ENCODE data around the gene GATC. TPM values are rescaled to one million over a fixed set of nuclear protein-coding genes. Genes with fewer than 3 reads are reported as not detected.

GATC gene
- total and polyA plus RNA-seq, 10 of the 15 experiments (the other 5 are each of a cell fraction or from before 2014, with no cell fraction given) = 5.1 to 40.3 (median 22.9) TPM

DNA sequence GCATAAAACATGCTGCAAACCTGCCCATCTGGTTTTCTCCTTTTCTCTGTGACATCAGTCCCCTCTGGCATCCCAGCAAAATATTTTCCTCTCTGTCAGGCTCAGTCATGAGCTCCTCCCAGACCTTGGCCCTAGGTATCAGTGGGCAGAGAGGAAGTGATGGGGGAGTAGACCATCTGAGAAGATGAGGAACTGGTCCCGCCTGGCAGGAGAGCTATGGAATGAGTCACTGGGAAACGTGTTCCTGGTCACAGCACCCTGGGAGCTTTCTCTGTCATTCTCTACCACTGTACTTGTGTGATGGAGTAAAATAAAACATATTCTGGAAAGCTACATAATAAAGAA lies 28.3 kb downstream of the GATC start (continued):
- TF ChIP-seq CTCF (IDR thresholded peaks at IDR 0.05 in 2 of 3, conservative IDR thresholded peaks at IDR 0.05 in 1 of 3; ENCODE audit: control insufficient read depth in 2 of 3, extremely low read depth in 1 of 3, insufficient read depth in 1 of 3, low read depth in 3 of 3, low read length in 3 of 3) (no peak), ZNF622 (IDR thresholded peaks at IDR 0.05) (no peak)

DNA sequence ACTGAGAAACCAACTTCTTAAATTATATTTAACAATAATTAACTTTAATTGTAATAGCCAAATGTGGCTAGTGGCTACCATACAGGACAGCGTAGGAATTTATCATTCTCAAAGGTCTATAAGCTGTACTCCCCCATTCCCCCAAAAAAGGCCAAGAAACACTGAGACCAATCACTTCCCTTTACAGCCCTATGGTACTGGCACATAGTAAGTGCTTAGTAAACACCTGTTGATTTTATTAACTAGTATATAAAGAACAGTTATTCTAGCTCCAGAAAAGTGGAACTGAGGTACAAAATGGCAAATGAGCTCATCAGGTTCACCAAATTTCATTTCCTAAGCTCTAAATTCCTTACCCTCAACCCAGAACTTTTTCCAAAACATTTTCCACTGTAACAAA lies 29.4 kb downstream of the GATC start:
- Histone ChIP-seq H3K4me3 (no peak overlapping the region), H3K9me3 (replicated peaks; ENCODE audit: control insufficient read depth, insufficient read depth, low read length) (no peaks in the 10 kb centered on the region), H3K9ac (ENCODE audit: control insufficient read depth, insufficient read depth, low read length) (no peak overlapping the region), H3K4me2 (ENCODE audit: control insufficient read depth, insufficient read depth) (no peak overlapping the region), H3K27ac (ENCODE audit: control insufficient read depth, insufficient read depth) (no peak overlapping the region), H3K4me1 (ENCODE audit: control insufficient read depth, insufficient read depth, low read length) (peaks cover 4% of the 10 kb centered on the region; the same call in 1 of the 2 replicates), H3K27me3 (replicated peaks in 1 of 2; ENCODE audit: control insufficient read depth in 2 of 2, insufficient read depth in 2 of 2, low read length in 1 of 2) (no peaks in the 10 kb centered on the region), H3K36me3 (ENCODE audit: control insufficient read depth in 2 of 2, insufficient read depth in 2 of 2, low read length in 1 of 2) (no peaks in the 10 kb centered on the region), H3K79me2 (ENCODE audit: control insufficient read depth, insufficient read depth, low read length) (no peaks in the 10 kb centered on the region), H4K20me1 (ENCODE audit: control insufficient read depth, insufficient read depth) (no peaks in the 10 kb centered on the region), H2AFZ (ENCODE audit: control insufficient read depth, low read depth, low read length) (no peak overlapping the region)
- intact Hi-C loops (cut with micrococcal nuclease; ENCODE audit: unreplicated experiment) (no loop called here), in situ Hi-C loops (cut with MboI) (no loop called here)
- POLR2A ChIA-PET = interaction anchor here (0.5 kb wide), 1 partner anchor 65 kb away, joined by 3 read pairs; no protein-coding TSS in a partner anchor
- WGBS (ENCODE audit: insufficient coverage, insufficient replicate concordance, low lambda C conversion rate, missing lambda C conversion rate) = 100% methylated on average over 1 of the region's 1 CpG
- no TSS peak for BruUV-seq (replicated peaks)
- SMC1A ChIA-PET (ENCODE audit: uncharacterized antibody, unreplicated experiment) = interaction anchor here (1.3 to 1.5 kb wide), 2 partner anchors 8 to 19 kb away, joined by 3 to 4 read pairs; no protein-coding TSS in a partner anchor
- RAD21 ChIA-PET (ENCODE audit: unreplicated experiment) = no interaction called here
- ATAC-seq = no peak
- no peak for DNase-seq (ENCODE audit: low read depth, low spot score)
- FAIRE-seq = no peak
- CTCF ChIA-PET = interaction anchor here (0.6 to 2.7 kb wide), 7 partner anchors 9 to 210 kb away, joined by 3 to 7 read pairs (median 4); no protein-coding TSS in a partner anchor
- TF ChIP-seq NFXL1 (IDR thresholded peaks at IDR 0.05; ENCODE audit: borderline replicate concordance) (no peak), TCF7 (IDR thresholded peaks at IDR 0.05; ENCODE audit: borderline replicate concordance) (no peak), HSF1 (IDR thresholded peaks at IDR 0.05; ENCODE audit: low read depth, low read length) (no peak), EED (IDR thresholded peaks at IDR 0.05; ENCODE audit: low read depth) (no peak), MEF2B (IDR thresholded peaks at IDR 0.05; ENCODE audit: partially characterized antibody, poor library complexity, severe bottlenecking) (no peak), ZNF592 (IDR thresholded peaks at IDR 0.05) (no peak), SREBF2 (IDR thresholded peaks at IDR 0.05; ENCODE audit: low read length) (no peak), ZNF24 (IDR thresholded peaks at IDR 0.05) (no peak), IKZF2 (IDR thresholded peaks at IDR 0.05) (no peak)
- TF ChIP-seq, protein P1, sequence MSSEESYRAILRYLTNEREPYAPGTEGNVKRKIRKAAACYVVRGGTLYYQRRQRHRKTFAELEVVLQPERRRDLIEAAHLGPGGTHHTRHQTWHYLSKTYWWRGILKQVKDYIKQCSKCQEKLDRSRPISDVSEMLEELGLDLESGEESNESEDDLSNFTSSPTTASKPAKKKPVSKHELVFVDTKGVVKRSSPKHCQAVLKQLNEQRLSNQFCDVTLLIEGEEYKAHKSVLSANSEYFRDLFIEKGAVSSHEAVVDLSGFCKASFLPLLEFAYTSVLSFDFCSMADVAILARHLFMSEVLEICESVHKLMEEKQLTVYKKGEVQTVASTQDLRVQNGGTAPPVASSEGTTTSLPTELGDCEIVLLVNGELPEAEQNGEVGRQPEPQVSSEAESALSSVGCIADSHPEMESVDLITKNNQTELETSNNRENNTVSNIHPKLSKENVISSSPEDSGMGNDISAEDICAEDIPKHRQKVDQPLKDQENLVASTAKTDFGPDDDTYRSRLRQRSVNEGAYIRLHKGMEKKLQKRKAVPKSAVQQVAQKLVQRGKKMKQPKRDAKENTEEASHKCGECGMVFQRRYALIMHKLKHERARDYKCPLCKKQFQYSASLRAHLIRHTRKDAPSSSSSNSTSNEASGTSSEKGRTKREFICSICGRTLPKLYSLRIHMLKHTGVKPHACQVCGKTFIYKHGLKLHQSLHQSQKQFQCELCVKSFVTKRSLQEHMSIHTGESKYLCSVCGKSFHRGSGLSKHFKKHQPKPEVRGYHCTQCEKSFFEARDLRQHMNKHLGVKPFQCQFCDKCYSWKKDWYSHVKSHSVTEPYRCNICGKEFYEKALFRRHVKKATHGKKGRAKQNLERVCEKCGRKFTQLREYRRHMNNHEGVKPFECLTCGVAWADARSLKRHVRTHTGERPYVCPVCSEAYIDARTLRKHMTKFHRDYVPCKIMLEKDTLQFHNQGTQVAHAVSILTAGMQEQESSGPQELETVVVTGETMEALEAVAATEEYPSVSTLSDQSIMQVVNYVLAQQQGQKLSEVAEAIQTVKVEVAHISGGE (CRISPR knock-in tag; IDR thresholded peaks at IDR 0.05) = no peak

All from GM12878 (cell line).